ENCODE data around the gene RFTN1. TPM values are rescaled to one million over a fixed set of nuclear protein-coding genes. Genes with fewer than 3 reads are reported as not detected.

The RFTN1 gene
- total RNA-seq, 1 donor from 2014 or later, result 52.1 TPM

DNA sequence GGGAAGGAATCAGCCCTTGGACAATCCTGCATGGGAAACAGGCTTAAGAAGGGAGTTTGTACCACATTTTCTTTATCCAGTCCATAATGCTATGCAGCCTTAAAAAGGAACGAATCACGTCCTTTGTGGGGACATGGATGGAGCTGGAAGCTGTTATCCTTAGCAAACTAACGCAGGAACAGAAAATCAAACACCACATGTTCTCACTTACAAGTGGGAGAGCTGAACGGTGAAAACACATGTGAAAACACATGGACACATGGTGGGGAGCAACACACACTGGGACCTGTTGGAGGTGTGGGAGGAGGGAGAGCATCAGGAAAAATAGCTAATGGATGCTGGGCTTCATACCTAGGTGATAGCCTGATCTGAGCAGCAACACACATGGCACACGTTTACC is 178.2 kb downstream of the RFTN1 start:
- intact Hi-C loops (cut with micrococcal nuclease), result no loop called here

DNA sequence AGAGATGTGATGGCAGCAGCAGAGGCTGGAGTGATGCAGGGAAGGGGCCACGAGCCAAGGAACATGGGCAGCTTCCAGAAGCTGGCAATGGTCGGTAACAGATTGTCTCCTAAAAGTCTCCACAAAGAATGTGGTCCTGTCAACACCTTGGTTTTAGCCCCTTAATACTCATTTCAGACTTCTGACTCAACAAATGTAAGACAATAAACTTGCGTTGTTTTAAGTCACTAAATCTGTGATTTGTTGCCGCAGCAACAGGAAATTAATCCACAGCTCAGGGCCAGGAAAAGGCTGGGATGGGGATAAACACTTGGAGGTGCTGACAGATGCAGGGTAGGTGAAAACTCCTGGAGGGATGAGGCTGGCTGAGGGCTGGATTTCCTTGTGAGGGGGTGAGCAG is 178.6 kb downstream of the RFTN1 start:
- intact Hi-C loops (cut with micrococcal nuclease), result no loop called here

DNA sequence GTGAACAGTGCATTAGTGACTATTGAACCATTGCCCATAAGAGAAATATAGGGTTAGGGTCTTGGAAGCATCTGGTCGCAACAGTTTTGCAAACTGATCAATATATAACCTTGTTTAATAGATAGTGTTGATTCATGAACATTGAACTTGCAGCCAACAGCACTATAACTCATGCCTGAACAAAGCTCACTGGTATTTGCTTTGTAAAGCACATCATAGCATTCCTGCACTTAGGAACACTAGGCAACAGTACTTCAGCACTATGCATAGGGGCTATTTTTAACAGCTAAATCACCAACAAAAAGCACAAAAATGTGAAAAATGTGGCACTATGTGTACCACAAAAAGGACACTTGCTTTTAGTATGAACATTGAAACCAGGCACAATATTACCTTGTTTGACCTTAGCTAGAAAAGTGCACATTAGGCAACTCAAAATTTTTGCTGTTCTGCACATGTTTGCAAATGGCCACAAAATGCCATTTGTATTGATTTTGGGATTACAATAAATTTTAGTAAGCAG is 180.5 kb downstream of the RFTN1 start:
- intact Hi-C loops (cut with micrococcal nuclease), result no loop called here

DNA sequence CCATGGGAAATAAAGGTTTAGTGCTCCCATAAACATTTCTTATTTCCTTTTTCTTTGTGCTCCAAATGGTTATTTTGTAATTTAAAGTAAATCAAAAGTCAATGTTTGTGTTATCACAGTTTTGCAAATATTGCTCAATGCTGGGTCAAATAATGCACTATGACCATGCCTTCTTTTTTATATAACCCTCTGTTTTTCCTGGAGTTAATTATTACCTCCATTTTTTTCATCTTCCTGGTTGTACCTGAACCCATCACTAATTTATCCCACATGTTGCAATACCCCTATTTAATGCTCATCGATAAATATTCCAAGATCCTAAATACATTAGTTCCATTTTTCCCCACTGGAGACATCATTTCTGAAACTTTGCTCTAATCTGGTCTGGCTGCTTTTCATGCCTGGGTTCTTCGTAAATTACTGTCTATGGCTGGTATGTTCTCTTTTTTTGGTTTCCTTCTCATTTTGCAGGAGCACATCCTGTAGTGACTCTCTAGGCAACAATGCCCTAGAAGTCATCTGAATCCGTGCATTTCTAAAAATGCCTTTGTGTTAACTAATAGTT is 182.1 kb downstream of the RFTN1 start:
- intact Hi-C loops (cut with micrococcal nuclease), result no loop called here

DNA sequence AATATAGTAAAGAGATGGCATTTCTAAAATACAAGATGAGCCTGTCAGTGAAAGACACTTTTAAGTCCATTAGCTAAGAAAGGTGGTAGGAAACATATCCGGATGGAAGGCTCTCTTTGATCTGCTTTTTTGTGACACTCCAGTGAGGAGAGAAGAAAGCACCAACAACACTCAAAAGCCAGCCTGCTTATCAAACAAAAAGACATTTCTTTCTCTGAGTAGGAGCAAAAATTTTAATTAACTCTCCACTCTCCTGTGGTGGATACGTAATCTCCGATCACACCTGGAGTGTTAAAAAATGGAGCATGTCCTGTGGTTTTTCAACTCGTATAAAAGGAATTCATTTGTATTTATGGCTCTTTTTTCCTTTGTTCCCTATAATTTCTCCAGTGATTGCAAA is 183.1 kb downstream of the RFTN1 start:
- intact Hi-C loops (cut with micrococcal nuclease), result no loop called here

DNA sequence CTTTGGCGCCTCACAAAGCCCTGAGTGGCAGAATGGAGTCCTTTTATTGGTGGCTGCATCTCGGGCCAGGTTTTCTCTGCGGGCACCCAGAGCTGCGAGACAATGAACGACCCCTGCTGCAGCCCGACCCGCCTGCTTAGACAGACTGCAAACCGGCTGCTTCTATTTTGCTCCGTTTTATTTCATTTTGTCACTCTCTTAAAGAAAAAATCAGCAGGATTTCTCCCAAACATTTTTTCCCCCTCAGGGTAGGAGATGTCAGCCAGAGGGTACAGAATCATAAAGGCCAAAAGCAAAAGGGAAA is 183.7 kb downstream of the RFTN1 start:
- intact Hi-C loops (cut with micrococcal nuclease), result no loop called here

DNA sequence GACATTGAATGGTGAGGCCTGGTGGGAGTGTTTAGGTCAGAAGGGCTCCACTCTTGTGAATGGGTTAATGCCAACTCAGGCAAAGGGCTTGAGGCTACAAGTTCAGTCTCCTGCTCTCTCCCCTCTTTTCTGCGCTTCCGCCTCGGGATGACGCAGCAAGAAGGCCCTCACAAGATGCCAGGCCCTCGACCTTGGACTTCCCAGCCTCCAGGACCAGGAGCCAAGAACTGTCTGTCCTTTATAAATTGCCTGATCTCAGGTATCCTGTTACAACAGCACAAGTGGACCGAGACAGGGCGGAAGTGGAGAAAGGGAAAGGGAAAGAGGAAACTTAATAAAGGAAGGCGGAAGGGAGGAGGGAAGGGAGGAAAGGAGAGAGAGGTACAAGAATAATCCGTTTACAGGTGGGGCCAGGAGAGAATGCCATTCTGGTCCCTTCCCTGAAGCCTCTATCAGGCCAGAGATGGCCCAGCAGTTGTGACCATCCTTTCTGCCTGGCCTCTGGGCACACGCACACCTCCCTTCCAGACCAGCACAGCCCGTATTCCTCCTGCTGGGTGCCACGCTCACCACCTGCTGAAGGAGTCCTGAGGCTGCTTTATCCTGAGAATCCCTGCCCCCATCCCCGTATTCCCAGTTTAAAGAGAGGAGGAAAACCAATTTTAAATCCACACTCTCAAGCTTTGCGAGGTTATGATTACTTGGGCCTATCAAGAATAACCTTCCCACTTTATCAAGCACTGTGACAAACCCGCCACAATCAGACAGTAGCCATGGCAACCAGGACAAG is 184.3 kb downstream of the RFTN1 start:
- intact Hi-C loops (cut with micrococcal nuclease), result no loop called here

DNA sequence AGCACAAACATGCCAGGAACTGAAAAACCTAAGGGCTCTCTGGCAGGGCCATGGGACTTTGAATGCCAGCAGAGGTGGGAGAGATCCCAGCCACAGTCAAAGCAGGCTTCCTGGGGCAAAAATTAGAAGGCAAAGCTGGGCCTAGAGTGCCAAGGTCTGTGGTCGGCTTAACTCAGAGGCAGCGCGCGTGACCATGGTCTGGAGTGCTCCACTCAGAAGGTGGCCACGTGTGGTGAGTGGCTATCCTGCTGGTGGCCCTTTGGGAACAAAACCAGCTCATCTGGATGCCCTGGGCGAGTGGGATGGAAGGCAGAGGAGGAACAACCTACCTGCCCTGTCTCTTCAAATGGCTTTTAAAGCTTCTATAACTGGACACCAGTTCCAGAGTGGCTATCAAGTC is 185.4 kb downstream of the RFTN1 start:
- intact Hi-C loops (cut with micrococcal nuclease), result no loop called here

DNA sequence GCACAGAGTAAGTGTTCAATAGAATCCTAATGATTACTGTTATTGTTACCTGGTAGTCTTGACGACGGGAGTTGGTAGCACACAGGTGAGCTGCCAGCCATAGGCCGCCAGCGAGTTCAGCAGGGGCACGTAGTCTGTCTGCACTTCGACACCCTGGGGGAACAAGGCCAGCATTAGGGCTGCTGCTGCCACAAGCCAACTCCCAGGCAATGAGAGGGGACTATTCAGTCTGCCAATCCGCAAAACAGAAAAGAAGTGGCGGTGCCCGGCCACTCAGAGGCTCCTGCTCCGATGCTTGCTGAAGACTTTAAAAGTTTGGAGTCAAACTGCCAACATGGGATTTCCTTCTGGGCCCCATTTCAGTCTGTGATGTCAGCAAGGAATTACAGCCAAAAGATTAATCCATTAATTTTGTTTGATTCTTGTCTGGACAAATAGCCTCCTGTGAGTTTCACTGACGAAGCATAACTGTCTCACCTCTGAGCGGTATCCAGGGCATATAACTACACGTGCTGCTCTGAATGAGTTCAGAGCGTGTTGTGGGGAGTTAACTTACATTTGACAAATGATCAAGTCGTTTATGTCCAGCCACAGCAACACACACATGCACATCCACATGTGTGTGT is 186.7 kb downstream of the RFTN1 start:
- intact Hi-C loops (cut with micrococcal nuclease), result no loop called here

DNA sequence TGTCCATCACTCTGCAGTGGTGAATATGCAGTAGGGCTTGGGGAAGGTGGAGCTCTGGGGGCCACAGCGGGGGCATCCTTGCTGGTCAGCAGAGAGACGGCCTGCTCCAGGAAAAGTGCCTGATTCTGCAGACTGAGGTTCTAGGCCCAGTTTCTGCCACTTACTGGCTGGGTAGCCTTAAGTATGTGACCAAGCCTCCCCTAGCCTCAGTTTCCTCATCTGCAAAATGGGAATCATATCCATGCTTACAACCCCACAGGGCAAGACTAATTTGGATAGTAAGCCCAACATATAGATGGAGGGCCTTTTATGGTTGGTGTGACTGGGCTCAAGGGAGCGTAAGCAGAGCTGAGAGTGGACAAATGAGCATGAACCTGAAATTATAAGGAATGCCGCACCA is 187.6 kb downstream of the RFTN1 start:
- intact Hi-C loops (cut with micrococcal nuclease), result loop anchor here (2.0 kb wide), 1 partner anchor 15 kb away; no protein-coding TSS in a partner anchor

DNA sequence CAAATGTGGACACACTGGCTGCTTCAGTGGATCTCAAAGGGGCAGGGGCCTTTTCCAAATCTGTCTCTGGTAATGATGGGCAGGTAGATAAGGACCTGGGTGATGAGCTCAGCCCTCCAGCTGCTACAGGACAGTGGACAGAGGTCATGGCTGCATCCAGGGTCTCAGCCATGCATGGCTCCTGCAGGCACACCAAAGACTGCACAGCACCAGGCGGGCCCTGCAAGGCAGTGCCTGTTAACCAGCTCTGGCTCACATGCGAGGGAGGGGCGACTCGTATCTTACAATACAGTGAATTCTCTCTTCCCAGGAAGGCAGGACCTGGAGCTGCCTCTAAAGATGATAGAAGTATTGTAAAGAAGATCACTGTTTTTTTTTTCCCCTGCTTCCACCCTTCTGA is 189.8 kb downstream of the RFTN1 start:
- intact Hi-C loops (cut with micrococcal nuclease), result loop anchor here (2.0 kb wide), 1 partner anchor 17 kb away; no protein-coding TSS in a partner anchor

DNA sequence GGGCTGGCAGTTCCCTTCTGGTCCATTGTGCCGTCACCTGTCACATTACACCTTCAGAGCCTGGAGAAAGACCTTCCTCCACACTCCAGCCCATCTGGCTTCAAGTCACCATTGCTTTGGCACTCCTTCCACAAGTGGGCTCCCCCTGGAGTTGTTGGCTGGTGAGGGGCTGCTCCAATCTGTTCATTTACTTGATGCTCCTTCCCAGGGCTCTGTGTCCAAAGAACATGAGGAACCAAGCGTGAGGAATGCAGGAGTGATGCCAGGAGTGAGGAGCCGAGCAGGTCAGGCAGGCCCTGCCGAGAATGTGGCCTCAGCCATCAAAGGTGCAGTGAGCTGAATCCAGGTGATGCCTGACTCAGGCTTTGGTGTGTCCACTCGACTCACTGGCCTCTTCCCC is 191.3 kb downstream of the RFTN1 start:
- intact Hi-C loops (cut with micrococcal nuclease), result no loop called here

DNA sequence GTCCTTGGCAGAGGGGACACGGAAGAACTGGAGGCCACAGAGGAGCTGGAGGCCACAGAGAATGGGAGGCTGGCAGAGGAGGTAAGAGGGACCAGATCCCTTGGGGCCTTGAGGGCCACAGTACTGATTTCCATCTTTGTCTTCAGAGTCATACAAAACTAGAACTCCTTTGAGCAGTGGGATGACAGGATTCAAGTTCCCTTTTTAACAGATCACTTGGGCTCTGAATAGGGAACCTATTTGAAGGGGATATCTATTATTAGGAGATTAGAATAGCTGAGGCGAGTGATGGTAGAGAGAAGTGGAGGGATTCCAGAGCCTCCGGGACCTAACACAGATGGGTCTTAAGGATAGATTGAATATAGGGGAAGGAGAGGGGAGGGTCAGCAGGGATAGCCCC is 192.8 kb downstream of the RFTN1 start:
- intact Hi-C loops (cut with micrococcal nuclease), result no loop called here

DNA sequence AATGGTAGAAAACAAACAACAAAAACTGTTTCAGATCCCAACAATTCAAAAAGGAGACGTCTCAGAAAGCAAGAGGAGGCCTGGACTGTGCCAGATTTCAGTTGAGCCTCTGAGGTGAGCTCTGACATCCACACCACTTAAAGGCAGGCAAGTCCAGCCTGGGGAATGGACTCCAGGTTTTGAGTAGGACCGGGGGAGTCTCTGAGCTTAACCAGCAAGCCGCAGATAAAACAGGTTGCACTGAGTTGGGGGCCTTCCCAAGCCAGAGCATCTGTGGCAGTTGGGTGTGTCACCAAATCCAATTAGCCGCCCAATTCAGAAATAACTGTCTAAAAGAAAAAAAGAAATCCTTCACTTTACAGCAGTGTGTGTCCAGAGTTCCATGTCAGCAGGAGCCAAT is 193.8 kb downstream of the RFTN1 start:
- intact Hi-C loops (cut with micrococcal nuclease), result loop anchor here (1.0 kb wide), 5 partner anchors 18 to 231 kb away; no protein-coding TSS in a partner anchor

DNA sequence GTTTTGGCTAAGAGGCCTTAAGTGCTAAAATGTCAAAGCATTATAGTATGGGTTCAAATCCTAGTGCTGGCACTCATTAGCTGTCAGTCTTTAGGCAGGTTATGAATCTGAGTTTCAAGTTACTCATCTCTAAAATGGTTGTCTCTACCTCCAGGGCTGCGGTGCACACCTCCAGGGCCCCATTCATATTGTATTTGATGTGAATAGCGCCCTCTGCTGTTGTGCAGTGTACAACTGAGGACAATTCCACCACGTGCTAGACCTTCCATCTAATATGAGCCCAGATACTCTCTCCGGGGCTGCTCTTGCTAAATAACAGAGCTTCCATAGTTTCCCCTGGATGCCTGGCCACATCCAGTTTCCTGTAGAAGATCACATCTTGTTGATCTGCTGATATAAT is 194.2 kb downstream of the RFTN1 start:
- intact Hi-C loops (cut with micrococcal nuclease), result loop anchor here (1.0 kb wide), 5 partner anchors 18 to 231 kb away; no protein-coding TSS in a partner anchor

DNA sequence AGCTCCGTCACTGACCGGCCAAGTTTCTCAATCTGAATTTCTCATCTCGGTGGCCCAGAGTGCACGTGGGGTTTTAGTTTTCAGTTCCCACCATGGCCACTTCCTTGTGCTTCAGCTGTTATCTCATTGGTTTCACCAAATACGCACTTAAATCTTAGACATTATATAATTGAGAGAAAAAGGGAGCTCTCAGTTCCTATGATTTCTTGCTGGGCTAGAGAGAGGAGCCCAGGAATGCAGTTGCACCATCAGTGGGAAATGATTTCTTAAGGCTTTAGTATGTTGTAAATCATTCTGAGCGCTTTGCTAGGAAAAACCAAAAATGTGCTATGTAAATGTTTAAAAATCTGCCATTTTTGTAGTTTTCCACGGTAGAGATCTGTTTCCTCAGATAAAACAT is 195.3 kb downstream of the RFTN1 start:
- intact Hi-C loops (cut with micrococcal nuclease), result no loop called here

DNA sequence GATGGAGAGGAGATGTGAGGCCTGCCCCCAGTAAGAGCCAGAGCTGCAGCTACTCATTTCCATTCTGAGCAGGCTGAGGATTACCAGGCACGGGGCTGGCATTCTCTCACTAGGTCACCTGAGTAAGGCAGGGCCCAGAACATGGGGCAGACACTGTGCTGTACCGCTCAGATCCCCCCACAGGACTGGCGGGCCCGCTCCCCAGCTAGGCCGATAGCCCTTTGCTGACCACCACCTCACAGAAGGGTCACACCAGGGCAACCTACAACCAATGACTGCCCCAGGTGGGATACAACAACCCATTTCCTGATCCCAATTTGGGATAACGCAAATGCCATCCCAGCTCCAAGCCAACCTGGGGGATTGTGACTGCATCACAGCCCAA is 195.9 kb downstream of the RFTN1 start:
- intact Hi-C loops (cut with micrococcal nuclease), result no loop called here

DNA sequence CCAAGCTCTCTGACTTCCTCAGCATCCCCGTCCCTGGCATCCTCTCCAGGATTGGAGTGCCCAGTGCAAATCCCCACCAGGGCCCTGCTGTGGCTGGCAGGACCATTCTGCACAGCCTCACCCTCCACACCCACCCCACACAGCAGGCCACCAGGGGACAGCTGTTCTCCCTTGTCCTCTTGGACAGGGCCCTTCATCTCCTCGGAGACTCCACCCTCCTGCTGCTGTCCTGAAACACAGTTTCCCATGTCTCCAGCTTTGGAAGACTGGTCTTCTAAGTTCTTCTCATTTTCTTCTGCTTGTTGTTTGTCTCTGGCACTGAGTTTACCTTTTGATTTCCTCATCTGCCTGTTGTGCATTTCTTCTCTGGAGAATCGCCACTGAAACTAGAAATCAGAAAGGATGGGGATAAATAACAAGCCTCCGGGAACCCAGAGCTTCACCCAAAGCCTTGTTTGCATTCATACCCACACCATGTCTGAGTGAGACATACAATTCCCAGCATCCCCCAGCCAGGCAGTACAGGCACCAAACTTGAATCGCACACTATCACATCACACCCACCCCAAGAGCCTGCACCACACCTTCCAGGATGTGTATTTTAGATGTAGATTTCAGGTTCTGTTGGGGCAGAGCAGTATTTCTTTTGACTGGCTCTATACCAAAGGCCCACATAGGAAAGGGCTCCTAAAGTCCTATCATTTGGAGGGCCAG is 196.5 kb downstream of the RFTN1 start:
- intact Hi-C loops (cut with micrococcal nuclease), result no loop called here

DNA sequence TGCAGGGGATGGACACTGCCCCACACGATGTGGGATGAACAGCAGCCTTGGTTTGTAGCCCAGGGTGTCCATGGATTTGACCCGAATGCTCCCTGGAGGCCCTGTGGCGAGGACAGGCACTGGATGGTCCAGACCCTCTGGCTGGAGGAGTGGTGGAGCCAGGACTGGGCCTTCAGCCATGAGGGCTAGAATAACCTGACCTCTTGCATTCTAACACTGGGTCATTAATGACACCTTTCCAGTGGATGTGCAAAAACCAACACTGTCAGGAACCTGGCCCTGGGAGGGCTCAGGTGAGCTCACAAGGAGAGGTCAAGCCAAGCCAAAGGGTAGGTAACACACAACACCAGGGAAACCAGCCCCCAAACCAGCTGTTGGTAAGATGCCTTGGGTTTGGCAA is 197.1 kb downstream of the RFTN1 start:
- intact Hi-C loops (cut with micrococcal nuclease), result no loop called here

DNA sequence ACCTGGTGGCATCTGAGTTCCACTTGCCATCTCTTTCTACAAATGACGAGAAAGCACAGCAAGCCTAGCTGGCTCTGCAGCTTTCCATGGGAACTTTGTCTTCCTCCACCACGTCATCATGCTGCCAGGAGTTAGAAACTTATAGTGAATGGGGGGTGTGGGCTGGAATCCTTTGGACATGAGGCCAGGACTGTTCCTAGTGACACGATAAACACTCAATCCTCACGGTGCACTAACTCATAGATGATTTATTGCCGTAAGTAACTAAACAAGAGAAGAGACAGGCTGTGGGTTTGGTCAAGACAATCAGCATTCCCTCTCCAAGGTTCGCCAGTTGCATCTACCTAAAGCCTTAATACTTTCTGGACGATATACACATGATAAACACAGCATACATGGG is 197.9 kb downstream of the RFTN1 start:
- intact Hi-C loops (cut with micrococcal nuclease), result no loop called here

DNA sequence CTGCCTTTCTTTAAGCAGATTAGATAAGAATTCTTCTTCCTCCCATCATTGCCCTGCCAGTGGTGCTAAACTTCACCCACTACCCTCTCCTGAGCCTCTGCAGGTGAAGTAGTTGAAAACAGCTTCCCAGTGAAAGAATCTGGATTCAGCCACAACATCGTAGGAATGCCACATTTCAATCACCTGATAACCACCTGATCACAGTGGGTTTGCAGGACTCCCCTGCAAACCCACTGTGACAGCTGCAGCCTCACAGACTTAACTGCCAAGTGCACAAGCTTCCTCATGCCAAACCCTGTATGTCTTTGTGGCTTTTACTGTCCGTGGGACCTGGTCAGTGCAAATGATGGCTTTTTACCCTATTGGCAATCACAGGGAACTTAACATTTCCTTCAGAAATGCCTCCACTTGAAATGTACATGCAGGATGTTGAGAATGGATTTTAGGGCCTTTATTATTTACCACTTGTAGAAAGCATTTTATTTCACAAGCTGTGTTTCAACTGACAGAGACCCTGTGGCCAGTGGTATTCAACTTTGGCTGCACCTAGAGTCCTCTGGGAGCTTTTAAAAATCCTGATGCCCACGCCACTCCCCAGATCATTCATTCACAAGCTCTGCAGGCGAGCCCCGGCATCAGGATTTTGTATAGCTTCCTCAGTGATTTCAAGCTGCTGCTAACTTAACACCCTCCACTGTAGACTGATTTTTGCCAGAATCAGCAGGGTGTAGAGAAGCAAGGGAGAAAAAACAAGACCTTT is 199.4 kb downstream of the RFTN1 start:
- intact Hi-C loops (cut with micrococcal nuclease), result loop anchor here (5.0 kb wide), 1 partner anchor 148 kb away; no protein-coding TSS in a partner anchor
